AG10803 (cell line): ENCODE measurements around the gene NAXD.

Source experiments
- DNase-seq: peaks from one replicate; pipeline ENCODE4 v3.0.0; 2010; ENCODE audit warnings: low read depth
- H3K4me3 ChIP-seq: 2 replicates; pipeline ENCODE4 v1.5.1; 2011; ENCODE audit warnings: mild to moderate bottlenecking, low read length, control low read depth
- TF ChIP-seq, protein P1 (sequence below): conservative IDR thresholded peaks from 2 replicates; pipeline ENCODE4 v1.5.1; 2011; ENCODE audit warnings: mild to moderate bottlenecking, low read length, control low read depth, inconsistent platforms

Gene NAXD

DNA sequence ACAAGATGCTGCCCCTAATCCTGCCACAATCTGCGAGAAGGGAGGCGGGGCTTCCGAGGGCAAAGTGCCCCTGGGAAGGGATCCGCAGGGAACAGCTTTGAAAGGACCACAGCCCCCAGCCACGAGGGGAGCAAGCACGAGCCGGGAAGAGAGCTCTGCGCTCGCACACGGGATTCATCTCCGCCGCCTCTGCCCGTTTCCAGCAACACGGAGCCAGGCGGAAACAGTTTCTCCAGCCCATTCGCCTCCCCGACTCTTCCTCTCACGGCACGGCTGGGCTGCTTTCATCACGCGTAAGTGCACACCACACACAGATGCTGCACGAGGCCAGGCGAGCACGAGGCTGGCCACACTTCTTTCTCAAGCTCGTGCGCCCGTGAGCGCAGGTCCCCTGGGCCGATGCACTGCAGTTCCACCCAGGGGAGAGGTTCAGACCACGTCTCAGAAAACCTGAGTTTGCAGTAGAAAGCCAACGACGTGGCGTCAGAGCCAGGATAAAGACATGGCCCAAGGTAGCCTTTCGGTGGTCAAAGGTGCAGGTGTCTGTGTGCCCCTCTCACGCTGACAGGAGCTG lies 33.6 kb downstream of the NAXD start:
- TF ChIP-seq, protein P1, sequence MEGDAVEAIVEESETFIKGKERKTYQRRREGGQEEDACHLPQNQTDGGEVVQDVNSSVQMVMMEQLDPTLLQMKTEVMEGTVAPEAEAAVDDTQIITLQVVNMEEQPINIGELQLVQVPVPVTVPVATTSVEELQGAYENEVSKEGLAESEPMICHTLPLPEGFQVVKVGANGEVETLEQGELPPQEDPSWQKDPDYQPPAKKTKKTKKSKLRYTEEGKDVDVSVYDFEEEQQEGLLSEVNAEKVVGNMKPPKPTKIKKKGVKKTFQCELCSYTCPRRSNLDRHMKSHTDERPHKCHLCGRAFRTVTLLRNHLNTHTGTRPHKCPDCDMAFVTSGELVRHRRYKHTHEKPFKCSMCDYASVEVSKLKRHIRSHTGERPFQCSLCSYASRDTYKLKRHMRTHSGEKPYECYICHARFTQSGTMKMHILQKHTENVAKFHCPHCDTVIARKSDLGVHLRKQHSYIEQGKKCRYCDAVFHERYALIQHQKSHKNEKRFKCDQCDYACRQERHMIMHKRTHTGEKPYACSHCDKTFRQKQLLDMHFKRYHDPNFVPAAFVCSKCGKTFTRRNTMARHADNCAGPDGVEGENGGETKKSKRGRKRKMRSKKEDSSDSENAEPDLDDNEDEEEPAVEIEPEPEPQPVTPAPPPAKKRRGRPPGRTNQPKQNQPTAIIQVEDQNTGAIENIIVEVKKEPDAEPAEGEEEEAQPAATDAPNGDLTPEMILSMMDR, result no peak
- H3K4me3 ChIP-seq, result no peak overlapping the region
- no peak for DNase-seq

DNA sequence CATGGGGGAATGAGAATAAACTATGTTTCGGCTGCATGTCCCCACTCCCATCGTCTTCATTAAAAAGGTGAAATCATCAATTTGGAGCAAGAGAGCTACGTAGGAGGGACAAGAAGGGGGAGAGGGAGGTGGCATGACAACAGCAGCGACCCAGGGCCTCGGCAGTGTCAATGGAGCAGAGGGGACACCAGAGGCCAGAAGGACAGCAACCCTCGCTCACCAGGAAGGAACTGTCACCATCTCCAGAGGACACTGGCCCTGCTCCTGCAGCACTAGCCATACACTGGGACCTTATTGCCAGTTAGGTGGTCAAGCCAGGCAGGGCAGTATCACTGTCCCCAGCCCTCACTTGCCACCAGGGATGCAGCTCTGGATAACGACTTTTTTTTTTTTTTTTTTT lies 34.2 kb downstream of the NAXD start:
- DNase-seq, result no peak
- TF ChIP-seq, protein P1, result no peak
- H3K4me3 ChIP-seq, result no peak overlapping the region

DNA sequence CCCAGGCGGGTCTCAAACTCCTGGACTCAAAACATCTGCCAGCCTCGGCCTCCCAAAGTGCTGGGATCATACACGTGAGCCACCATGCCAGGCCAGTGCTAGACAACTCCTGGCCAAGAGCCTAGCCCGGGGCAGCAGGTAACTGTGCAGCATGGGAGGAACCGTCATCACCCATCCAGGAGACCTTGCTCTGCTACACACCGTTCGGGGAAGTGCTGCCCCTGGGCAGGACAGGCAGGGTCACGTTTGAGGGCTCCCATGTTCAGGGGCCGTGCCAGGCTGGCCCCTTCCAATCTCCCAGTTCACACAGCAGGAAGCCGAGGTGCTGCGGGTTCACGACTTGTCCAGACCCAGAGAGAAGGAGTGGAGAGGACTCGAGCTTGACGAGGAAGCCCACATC lies 35.1 kb downstream of the NAXD start:
- no peak for DNase-seq
- TF ChIP-seq, protein P1, result no peak
- no peak overlapping the region for H3K4me3 ChIP-seq

DNA sequence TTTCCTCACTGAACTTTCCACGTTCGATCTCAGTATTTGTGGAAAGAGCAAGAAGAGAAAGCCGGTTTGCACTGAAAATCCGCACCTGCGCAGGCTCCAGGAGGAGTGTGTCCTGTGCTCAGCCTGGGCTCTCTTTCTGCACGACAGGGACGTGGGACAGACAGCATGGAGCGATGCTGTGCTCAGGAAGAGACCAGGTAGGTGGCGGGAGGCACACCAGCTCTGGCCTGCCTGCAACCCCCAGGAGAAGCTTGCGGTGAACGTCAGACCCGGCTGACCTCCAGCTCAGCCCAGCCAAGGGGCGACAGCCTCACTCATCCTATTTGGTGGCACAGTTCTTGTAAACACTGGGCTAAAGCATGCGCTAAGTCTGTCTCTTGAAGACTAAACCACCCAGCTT lies 35.9 kb downstream of the NAXD start:
- TF ChIP-seq, protein P1, result no peak
- no peak for DNase-seq

DNA sequence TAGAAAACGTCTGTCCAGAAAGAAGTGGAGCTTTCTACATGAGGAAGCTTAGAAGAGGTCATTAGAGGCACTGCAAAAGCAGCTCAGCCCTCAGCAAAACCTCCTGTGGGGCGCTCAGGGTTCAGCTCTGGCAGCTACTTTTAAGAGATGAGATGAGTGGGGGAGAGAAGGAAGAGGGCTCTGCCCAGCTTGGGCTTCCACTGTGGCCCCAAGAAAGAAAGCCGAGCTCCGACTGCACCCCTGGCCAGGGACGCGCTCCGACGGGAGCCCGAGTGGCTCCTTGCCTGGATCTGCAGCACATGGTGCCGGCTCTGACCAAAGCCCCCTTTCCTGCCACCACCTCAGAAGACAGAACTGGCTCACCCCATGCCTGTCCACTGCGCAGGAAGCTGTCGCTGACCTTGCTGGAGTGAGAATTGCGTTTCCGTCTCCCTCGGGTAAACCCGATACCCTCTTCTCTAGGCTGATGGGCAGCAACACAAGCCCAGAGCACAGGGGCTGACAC lies 36.4 kb downstream of the NAXD start:
- TF ChIP-seq, protein P1, result no peak
- no peak overlapping the region for H3K4me3 ChIP-seq
- no peak for DNase-seq

More for the DNA sequence above, 35.9 kb downstream of the NAXD start:
- no peak overlapping the region for H3K4me3 ChIP-seq

DNA sequence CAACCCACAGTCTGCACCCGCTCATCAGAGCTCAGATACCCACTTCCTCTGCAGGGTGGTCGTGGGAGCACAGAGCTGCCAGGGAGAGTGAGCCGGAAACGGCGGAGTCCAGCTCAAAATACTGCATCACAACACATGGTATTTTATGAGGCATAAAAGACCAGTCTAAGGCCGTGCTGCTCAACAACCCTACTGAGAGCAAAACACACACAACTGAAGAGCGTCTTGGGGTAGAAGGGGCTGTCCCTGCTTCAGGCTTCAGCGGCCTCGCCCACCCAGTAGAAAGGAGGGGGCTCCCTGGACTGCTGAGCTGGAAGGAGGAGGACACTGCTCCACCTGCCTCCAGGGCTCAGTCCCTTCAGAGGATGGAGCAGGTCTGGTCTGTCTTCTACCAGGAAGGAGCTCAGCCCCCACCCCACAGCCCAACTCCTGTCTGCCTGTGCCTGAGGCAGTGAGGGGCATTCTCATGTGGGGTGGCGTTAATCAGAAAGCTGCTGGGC lies 36.9 kb downstream of the NAXD start:
- DNase-seq, result no peak
- TF ChIP-seq, protein P1, result no peak
- H3K4me3 ChIP-seq, result no peak overlapping the region

DNA sequence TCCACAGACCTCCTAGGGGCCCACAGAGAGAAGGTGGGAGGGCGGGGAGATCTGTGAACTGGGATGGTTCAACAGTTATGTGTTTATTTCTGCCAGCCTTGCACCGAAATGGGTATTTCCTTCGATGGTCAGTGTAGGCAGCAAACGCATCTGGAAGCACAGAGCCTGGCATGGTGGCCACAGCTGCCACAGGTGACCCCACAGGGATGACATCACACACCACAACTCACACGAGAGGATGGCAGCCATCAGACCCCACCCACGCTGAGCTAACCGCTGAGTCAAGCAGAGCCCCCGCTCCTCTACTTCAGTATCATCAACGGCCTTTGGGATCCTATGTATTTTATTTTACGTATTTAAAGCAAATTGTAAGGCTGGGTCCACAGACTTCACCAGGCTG lies 37.4 kb downstream of the NAXD start:
- TF ChIP-seq, protein P1, result no peak
- DNase-seq, result no peak
- no peak overlapping the region for H3K4me3 ChIP-seq
